MM.1S (cell line): ENCODE measurements around the gene FGGY.
"Not testable (repeated sequence)": the region's sequence is repeated elsewhere in the genome, so short reads cannot be mapped to it uniquely, and the experiment has no call there.

ENCODE experiments used
- DNase-seq: peaks from one replicate; pipeline ENCODE4 v3.0.0-alpha.2; 2015
- H2AFZ ChIP-seq: fragments of 300-600 bp; sonication (generic); 2 replicates; pipeline ENCODE4 v1.6.0; 2016; ENCODE audit warnings: antibody characterized with exemption, low read length
- H3F3A ChIP-seq: fragments of 300-600 bp; sonication (generic); 2 replicates; pipeline ENCODE4 v1.6.1; 2016; ENCODE audit warnings: mild to moderate bottlenecking, antibody characterized with exemption, low read length, moderate library complexity, mixed read lengths; ENCODE audit not compliant: insufficient read depth
- H3K27ac ChIP-seq: fragments of 300-600 bp; sonication (generic); 2 replicates; pipeline ENCODE4 v1.5.1; 2016; ENCODE audit warnings: mild to moderate bottlenecking, low read length
- H3K27me3 ChIP-seq: fragments of 300-600 bp; sonication (generic); replicated peaks from 2 replicates; pipeline ENCODE4 v1.6.0; 2016; ENCODE audit warnings: low read length; ENCODE audit not compliant: insufficient read depth
- H3K36me3 ChIP-seq: fragments of 300-600 bp; sonication (generic); replicated peaks from 2 replicates; pipeline ENCODE4 v1.6.1; 2016; ENCODE audit warnings: mild to moderate bottlenecking, low read length, mixed read lengths; ENCODE audit not compliant: insufficient read depth
- H3K4me1 ChIP-seq: fragments of 300-600 bp; sonication (generic); 2 replicates; pipeline ENCODE4 v1.6.1; 2016; ENCODE audit warnings: low read length, mixed read lengths
- H3K4me2 ChIP-seq: fragments of 300-600 bp; sonication (generic); 2 replicates; pipeline ENCODE4 v1.6.0; 2016; ENCODE audit warnings: low read depth, low read length
- H3K4me3 ChIP-seq: fragments of 300-600 bp; sonication (generic); 2 replicates; pipeline ENCODE4 v1.5.1; 2016; ENCODE audit warnings: low read length, mixed read lengths
- H3K79me2 ChIP-seq: fragments of 300-600 bp; sonication (generic); 2 replicates; pipeline ENCODE4 v1.6.1; 2016; ENCODE audit warnings: mixed run types, low read length, mixed read lengths
- H3K9ac ChIP-seq: fragments of 300-600 bp; sonication (generic); 2 replicates; pipeline ENCODE4 v1.6.1; 2016; ENCODE audit warnings: low read length, mixed read lengths
- H3K9me2 ChIP-seq: fragments of 300-600 bp; sonication (generic); replicated peaks from 2 replicates; pipeline ENCODE4 v1.6.1; 2016; ENCODE audit warnings: mild to moderate bottlenecking, low read length, mixed read lengths; ENCODE audit not compliant: insufficient read depth
- H3K9me3 ChIP-seq: fragments of 300-600 bp; sonication (generic); replicated peaks from 2 replicates; pipeline ENCODE4 v1.6.1; 2016; ENCODE audit warnings: mild to moderate bottlenecking, low read length, mixed read lengths; ENCODE audit not compliant: insufficient read depth
- H4K20me1 ChIP-seq: fragments of 300-600 bp; sonication (generic); 2 replicates; pipeline ENCODE4 v1.6.1; 2016; ENCODE audit warnings: mild to moderate bottlenecking, low read length, moderate library complexity, mixed read lengths; ENCODE audit not compliant: insufficient read depth
- CTCF ChIP-seq: fragments of 300-600 bp; sonication (generic); IDR thresholded peaks from 2 replicates; pipeline ENCODE4 v1.5.1; 2016; ENCODE audit warnings: antibody characterized with exemption, low read length, mixed read lengths
- EZH2 ChIP-seq: fragments of 300-600 bp; sonication (generic); optimal IDR thresholded peaks from 2 replicates; pipeline ENCODE3; 2017; ENCODE audit warnings: low read depth, mild to moderate bottlenecking, antibody characterized with exemption, low read length, mixed read lengths
- EZH2phosphoT487 ChIP-seq: fragments of 300-600 bp; sonication (generic); IDR thresholded peaks from 2 replicates; pipeline ENCODE4 v1.6.1; 2018; ENCODE audit warnings: antibody characterized with exemption, low read length

FGGY gene

GRCh38 chr1:59709333-59709732, 412.4 kb downstream of the FGGY start:
- H3K4me2 ChIP-seq: no peak overlapping the region
- no peak for TF ChIP-seq EZH2
- TF ChIP-seq EZH2phosphoT487: no peak
- TF ChIP-seq CTCF: no peak
- no peak for DNase-seq

GRCh38 chr1:59710920-59711319, 414.0 kb downstream of the FGGY start:
- not testable (repeated sequence) for H3K27ac ChIP-seq, H3K27me3 ChIP-seq, H4K20me1 ChIP-seq, DNase-seq, H3K9ac ChIP-seq, H3F3A ChIP-seq, H3K4me1 ChIP-seq, H3K4me2 ChIP-seq, H2AFZ ChIP-seq, H3K79me2 ChIP-seq, H3K36me3 ChIP-seq, H3K9me2 ChIP-seq, H3K9me3 ChIP-seq, H3K4me3 ChIP-seq

More at GRCh38 chr1:59709333-59709732, 412.4 kb downstream of the FGGY start:
- Histone ChIP-seq H3K4me3 (no peak overlapping the region), H3K27ac (no peak overlapping the region), H3K9ac (no peak overlapping the region), H3K79me2 (no peaks in the 10 kb centered on the region), H3K9me2 (no peaks in the 10 kb centered on the region), H2AFZ (no peak overlapping the region), H4K20me1 (no peaks in the 10 kb centered on the region), H3K4me1 (no peaks in the 10 kb centered on the region), H3F3A (no peaks in the 10 kb centered on the region), H3K36me3 (no peaks in the 10 kb centered on the region), H3K9me3 (no peaks in the 10 kb centered on the region), H3K27me3 (no peaks in the 10 kb centered on the region)

- no peaks in the 10 kb centered on the region for H3K4me1 ChIP-seq
- H3K27me3 ChIP-seq: no peaks in the 10 kb centered on the region
- no peaks in the 10 kb centered on the region for H3K9me3 ChIP-seq
- no peak overlapping the region for H3K9ac ChIP-seq
- H2AFZ ChIP-seq: no peak overlapping the region
- H3K4me2 ChIP-seq: no peak overlapping the region
- no peaks in the 10 kb centered on the region for H3K79me2 ChIP-seq
- TF ChIP-seq EZH2: no peak
- H3K27ac ChIP-seq: no peak overlapping the region
- H3K36me3 ChIP-seq: no peaks in the 10 kb centered on the region
- no peaks in the 10 kb centered on the region for H3F3A ChIP-seq
- H3K4me3 ChIP-seq: no peak overlapping the region
- no peaks in the 10 kb centered on the region for H3K9me2 ChIP-seq
- no peak for DNase-seq
- no peaks in the 10 kb centered on the region for H4K20me1 ChIP-seq
These were observed 417.3 kb downstream of the FGGY start for GRCh38 chr1:59714219-59714618.

GRCh38 chr1:59714966-59715365, 418.1 kb downstream of the FGGY start:
- Histone ChIP-seq H3K27me3 (no peaks in the 10 kb centered on the region), H3K27ac (no peak overlapping the region), H3K9me2 (no peaks in the 10 kb centered on the region), H4K20me1 (no peaks in the 10 kb centered on the region), H3K79me2 (no peaks in the 10 kb centered on the region), H3K4me3 (no peak overlapping the region), H3F3A (no peaks in the 10 kb centered on the region), H3K36me3 (no peaks in the 10 kb centered on the region), H3K4me2 (no peak overlapping the region), H3K4me1 (no peaks in the 10 kb centered on the region), H2AFZ (no peak overlapping the region), H3K9ac (no peak overlapping the region), H3K9me3 (no peaks in the 10 kb centered on the region)
- DNase-seq: no peak
- TF ChIP-seq EZH2: no peak

GRCh38 chr1:59716832-59717231, 419.9 kb downstream of the FGGY start:
- no peak for TF ChIP-seq EZH2
- TF ChIP-seq EZH2phosphoT487: no peak
- no peak for TF ChIP-seq CTCF
- H3K9ac ChIP-seq: no peak overlapping the region

More at GRCh38 chr1:59716832-59717231, 419.9 kb downstream of the FGGY start:
- no peaks in the 10 kb centered on the region for H4K20me1 ChIP-seq
- no peaks in the 10 kb centered on the region for H3K27me3 ChIP-seq
- no peaks in the 10 kb centered on the region for H3F3A ChIP-seq
- no peaks in the 10 kb centered on the region for H3K36me3 ChIP-seq
- H3K9me2 ChIP-seq: no peaks in the 10 kb centered on the region
- DNase-seq: no peak
- H3K27ac ChIP-seq: no peak overlapping the region
- no peak overlapping the region for H3K4me3 ChIP-seq
- no peaks in the 10 kb centered on the region for H3K79me2 ChIP-seq
- no peaks in the 10 kb centered on the region for H3K9me3 ChIP-seq
- no peak overlapping the region for H3K4me2 ChIP-seq
- no peaks in the 10 kb centered on the region for H3K4me1 ChIP-seq
- H2AFZ ChIP-seq: no peak overlapping the region
